ENCODE results near the gene ASTN2. TPM values are rescaled to one million over a fixed set of nuclear protein-coding genes. Genes with fewer than 3 reads are reported as not detected.

ASTN2 gene
- total RNA-seq, 1 experiment from 2014 or later = 4.8 TPM

- H3K4me1 ChIP-seq (ENCODE audit: control insufficient read depth in 1 of 2, insufficient read depth in 2 of 2, low read length in 2 of 2) = no peaks in the 10 kb centered on the region
- no peaks in the 10 kb centered on the region for H3K79me2 ChIP-seq (ENCODE audit: insufficient read depth, low read length)
- no peaks in the 10 kb centered on the region for H3K36me3 ChIP-seq (ENCODE audit: control insufficient read depth in 1 of 2, insufficient read depth in 2 of 2, low read length in 2 of 2)
- ChIA-PET CTCF (no interaction called here), RAD21 (ENCODE audit: low non-redundant PET in 1 of 2, low total read pairs in 2 of 2, uncharacterized antibody in 2 of 2, unreplicated experiment in 2 of 2) (no interaction called here), POLR2A (no interaction called here)
- BruUV-seq (replicated peaks) = no TSS peak
- peaks cover 0 to 6% of the 10 kb centered on the region in 2 experiments; a peak in 2 of 4 replicates for H3K9me3 ChIP-seq (ENCODE audit: control insufficient read depth in 1 of 2, insufficient read depth in 1 of 2, low read depth in 1 of 2, low read length in 2 of 2)
- no peak overlapping the region for H3K9ac ChIP-seq (ENCODE audit: low read length)
- no peaks in the 10 kb centered on the region for H4K20me1 ChIP-seq (ENCODE audit: insufficient read depth)
- TF ChIP-seq POLR2AphosphoS5 (IDR thresholded peaks at IDR 0.05; ENCODE audit: low read depth, low read length) (no peak), CTCF (IDR thresholded peaks at IDR 0.05 in 2 of 3, conservative IDR thresholded peaks at IDR 0.05 in 1 of 3; ENCODE audit: borderline replicate concordance in 1 of 3, insufficient read depth in 1 of 3, low read depth in 2 of 3, low read length in 2 of 3) (no peak), RAD21 (IDR thresholded peaks at IDR 0.05; ENCODE audit: low read depth) (no peak), ZFX (IDR thresholded peaks at IDR 0.05) (no peak), MAX (IDR thresholded peaks at IDR 0.05) (no peak), SP1 (IDR thresholded peaks at IDR 0.05; ENCODE audit: low read depth) (no peak), POLR2A (IDR thresholded peaks at IDR 0.05; ENCODE audit: borderline replicate concordance, extremely low read depth, insufficient read depth, insufficient read length) (no peak)
- no peaks in the 10 kb centered on the region for H3K27me3 ChIP-seq (ENCODE audit: insufficient read depth, low read length)
- H3K4me2 ChIP-seq (ENCODE audit: low read length) = no peak overlapping the region
- ATAC-seq = no peak
- DNase-seq (ENCODE audit: low read depth, low spot score) = no peak
- no peaks in the 10 kb centered on the region for H3K9me2 ChIP-seq (ENCODE audit: insufficient read depth)
- no peak overlapping the region for H3K27ac ChIP-seq (ENCODE audit: low read depth, low read length)
- H2AFZ ChIP-seq (ENCODE audit: low read depth, low read length, poor library complexity, severe bottlenecking) = no peak overlapping the region
- no peak overlapping the region for H3K4me3 ChIP-seq (replicated peaks in 1 of 2; ENCODE audit: low read depth in 1 of 2, low read length in 2 of 2)
- intact Hi-C loops (cut with micrococcal nuclease) = loop anchor here (10.0 kb wide), 1 partner anchor 677 kb away; no protein-coding TSS in a partner anchor
These were observed 2.7 kb downstream of the ASTN2 start for GRCh38 chr9:117412006-117412715.

GRCh38 chr9:117411547-117411946 lies 3.3 kb downstream of the ASTN2 start:
- H3K9me2 ChIP-seq (ENCODE audit: insufficient read depth) = no peaks in the 10 kb centered on the region
- H3K9me3 ChIP-seq (ENCODE audit: control insufficient read depth in 1 of 2, insufficient read depth in 1 of 2, low read depth in 1 of 2, low read length in 2 of 2) = peaks cover 0 to 5% of the 10 kb centered on the region in 2 experiments; a peak in 2 of 4 replicates
- POLR2A ChIA-PET = no interaction called here
- TF ChIP-seq POLR2AphosphoS5 (IDR thresholded peaks at IDR 0.05; ENCODE audit: low read depth, low read length) = no peak
- TF ChIP-seq CTCF (IDR thresholded peaks at IDR 0.05 in 2 of 3, conservative IDR thresholded peaks at IDR 0.05 in 1 of 3; ENCODE audit: borderline replicate concordance in 1 of 3, insufficient read depth in 1 of 3, low read depth in 2 of 3, low read length in 2 of 3) = peak in 2 of 3 experiments; percentile 42 to 45; a peak in 4 of 6 replicates
- peak; percentile 17; the same call in 1 of the 2 replicates for TF ChIP-seq RAD21 (IDR thresholded peaks at IDR 0.05; ENCODE audit: low read depth)
- no peak overlapping the region for H2AFZ ChIP-seq (ENCODE audit: low read depth, low read length, poor library complexity, severe bottlenecking)
- DNase-seq (ENCODE audit: low read depth, low spot score) (no peak), ATAC-seq (no peak)
- no TSS peak for BruUV-seq (replicated peaks)
- RAD21 ChIA-PET (ENCODE audit: low non-redundant PET in 1 of 2, low total read pairs in 2 of 2, uncharacterized antibody in 2 of 2, unreplicated experiment in 2 of 2) = no interaction called here
- CTCF ChIA-PET = no interaction called here
- intact Hi-C loops (cut with micrococcal nuclease) = loop anchor here (10.0 kb wide), 1 partner anchor 677 kb away; no protein-coding TSS in a partner anchor
- no peaks in the 10 kb centered on the region for H3K4me1 ChIP-seq (ENCODE audit: control insufficient read depth in 1 of 2, insufficient read depth in 2 of 2, low read length in 2 of 2)
- no peak overlapping the region for H3K27ac ChIP-seq (ENCODE audit: low read depth, low read length)
- no peaks in the 10 kb centered on the region for H3K79me2 ChIP-seq (ENCODE audit: insufficient read depth, low read length)
- H3K27me3 ChIP-seq (ENCODE audit: insufficient read depth, low read length) = no peaks in the 10 kb centered on the region
- no peak overlapping the region for H3K4me3 ChIP-seq (replicated peaks in 1 of 2; ENCODE audit: low read depth in 1 of 2, low read length in 2 of 2)
- H3K4me2 ChIP-seq (ENCODE audit: low read length) = no peak overlapping the region
- H3K9ac ChIP-seq (ENCODE audit: low read length) = no peak overlapping the region
- no peaks in the 10 kb centered on the region for H4K20me1 ChIP-seq (ENCODE audit: insufficient read depth)
- no peaks in the 10 kb centered on the region for H3K36me3 ChIP-seq (ENCODE audit: control insufficient read depth in 1 of 2, insufficient read depth in 2 of 2, low read length in 2 of 2)
